ENCODE data around the gene IRF3. TPM values are rescaled to one million over a fixed set of nuclear protein-coding genes. Genes with fewer than 3 reads are reported as not detected.

IRF3 gene
- total and polyA plus RNA-seq, 10 of the 15 experiments (the other 5 are each of a cell fraction or from before 2014, with no cell fraction given) = 5.5 to 110 (median 63.4) TPM

DNA sequence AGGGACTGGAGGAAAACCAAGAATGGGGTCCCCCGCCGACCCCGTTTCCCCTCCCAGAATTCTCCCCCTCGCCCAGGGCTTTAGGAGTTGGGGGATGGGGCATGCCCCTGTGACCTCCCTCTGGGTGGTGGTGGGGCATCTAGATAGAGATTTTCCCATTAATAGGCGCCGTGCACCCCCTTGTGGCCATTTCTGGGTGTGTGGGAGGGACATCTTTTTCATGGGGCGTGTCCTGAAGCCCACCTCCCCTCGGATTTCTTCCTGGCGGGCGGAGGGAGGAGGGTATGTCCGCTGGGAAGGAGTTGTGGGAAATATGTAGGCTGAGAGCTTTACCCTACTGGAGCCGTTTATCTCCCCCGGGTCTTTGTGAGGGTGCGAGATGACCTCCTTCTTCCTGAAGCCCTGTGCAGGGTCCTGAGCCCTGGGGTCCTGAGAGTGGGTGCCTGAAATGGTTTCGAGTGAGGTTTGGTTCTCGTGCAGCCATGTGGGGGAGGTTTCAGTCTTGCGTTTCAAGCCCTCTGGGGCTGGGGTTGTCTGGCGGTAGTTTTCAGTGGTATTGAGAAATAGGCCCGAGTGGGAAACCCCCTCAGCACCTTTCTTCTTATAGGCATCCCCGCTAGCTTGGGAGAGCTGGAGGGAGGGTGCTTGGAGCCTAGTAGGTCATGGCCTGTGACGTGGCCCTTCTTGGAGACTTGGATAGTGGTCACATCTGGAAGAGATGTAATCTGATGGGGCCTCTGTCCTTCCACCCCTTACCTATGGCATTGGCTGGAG, 12.4 kb upstream of the IRF3 start (continued):
- 0 out of 2 replicates have a peak, but pooled peaks have one; percentile 11 for TF ChIP-seq PAX5 (IDR thresholded peaks at IDR 0.05; ENCODE audit: borderline replicate concordance, low read depth, low read length)
- TF ChIP-seq TAF1 (IDR thresholded peaks at IDR 0.05; ENCODE audit: borderline replicate concordance, low read depth, low read length) = peak; percentile 48
- TF ChIP-seq ATF2 (IDR thresholded peaks at IDR 0.05; ENCODE audit: low read length) = 0 out of 2 replicates have a peak, but pooled peaks have one; percentile 28
- no peak for TF ChIP-seq BCLAF1 (IDR thresholded peaks at IDR 0.05)
- TF ChIP-seq ESRRA (IDR thresholded peaks at IDR 0.05; ENCODE audit: low read length) = peak; percentile 74; the same call in 1 of the 2 replicates
- no peak for TF ChIP-seq BRCA1 (IDR thresholded peaks at IDR 0.05; ENCODE audit: low read depth, low read length)
- peak; percentile 59; the same call in 1 of the 2 replicates for TF ChIP-seq PML (IDR thresholded peaks at IDR 0.05; ENCODE audit: low read length)
- no peak for TF ChIP-seq LARP7 (IDR thresholded peaks at IDR 0.05)
- TF ChIP-seq ZBED1 (IDR thresholded peaks at IDR 0.05; ENCODE audit: borderline replicate concordance) = no peak
- TF ChIP-seq NBN (IDR thresholded peaks at IDR 0.05) = peak; percentile 82; the same call in 1 of the 2 replicates
- TF ChIP-seq SMARCA5 (IDR thresholded peaks at IDR 0.05) = no peak; the same call in none of the 2 replicates
- TF ChIP-seq POU2F2 (IDR thresholded peaks at IDR 0.05; ENCODE audit: borderline replicate concordance, low read depth, low read length) = peak; percentile 55; the same call in 2 of the 3 replicates
- TF ChIP-seq E2F4 (IDR thresholded peaks at IDR 0.05; ENCODE audit: low read depth, low read length) = no peak
- TF ChIP-seq ZNF622 (IDR thresholded peaks at IDR 0.05) = no peak
- TF ChIP-seq BHLHE40 (IDR thresholded peaks at IDR 0.05; ENCODE audit: borderline replicate concordance in 1 of 2, low read depth in 2 of 2, low read length in 1 of 2) = peak; percentile 85 to 87; a peak in 3 of 4 replicates
- no peak for TF ChIP-seq GABPA (IDR thresholded peaks at IDR 0.05; ENCODE audit: low read depth)
- TF ChIP-seq ETV6 (conservative IDR thresholded peaks at IDR 0.05 in 1 of 2, IDR thresholded peaks at IDR 0.05 in 1 of 2; ENCODE audit: borderline replicate concordance in 1 of 2, low read depth in 1 of 2) = no peak
- peak in 1 of 2 experiments; percentile 59; a peak in 1 of 4 replicates for TF ChIP-seq CEBPB (IDR thresholded peaks at IDR 0.05; ENCODE audit: borderline replicate concordance in 1 of 2, low read depth in 2 of 2, low read length in 2 of 2)
- no peak for TF ChIP-seq BMI1 (IDR thresholded peaks at IDR 0.05; ENCODE audit: borderline replicate concordance)
- no peak for TF ChIP-seq NFYB (IDR thresholded peaks at IDR 0.05; ENCODE audit: insufficient read depth, low read depth, low read length)
- 0 out of 2 replicates have a peak, but pooled peaks have one; percentile 19 for TF ChIP-seq NR2C1 (IDR thresholded peaks at IDR 0.05)
- no peak for TF ChIP-seq HDGF (IDR thresholded peaks at IDR 0.05)
- 0 out of 2 replicates have a peak, but pooled peaks have one; percentile 4 for TF ChIP-seq POLR2AphosphoS2 (IDR thresholded peaks at IDR 0.05; ENCODE audit: low read depth, low read length)
- peak; percentile 75; the same call in 1 of the 2 replicates for TF ChIP-seq RB1 (IDR thresholded peaks at IDR 0.05; ENCODE audit: borderline replicate concordance)
- TF ChIP-seq NFIC (IDR thresholded peaks at IDR 0.05; ENCODE audit: low read depth, low read length) = peak; percentile 53; the same call in 1 of the 2 replicates
- TF ChIP-seq SREBF1 (IDR thresholded peaks at IDR 0.05; ENCODE audit: low read length) = no peak
